ENCODE data around the gene OOSP4B.

DNA sequence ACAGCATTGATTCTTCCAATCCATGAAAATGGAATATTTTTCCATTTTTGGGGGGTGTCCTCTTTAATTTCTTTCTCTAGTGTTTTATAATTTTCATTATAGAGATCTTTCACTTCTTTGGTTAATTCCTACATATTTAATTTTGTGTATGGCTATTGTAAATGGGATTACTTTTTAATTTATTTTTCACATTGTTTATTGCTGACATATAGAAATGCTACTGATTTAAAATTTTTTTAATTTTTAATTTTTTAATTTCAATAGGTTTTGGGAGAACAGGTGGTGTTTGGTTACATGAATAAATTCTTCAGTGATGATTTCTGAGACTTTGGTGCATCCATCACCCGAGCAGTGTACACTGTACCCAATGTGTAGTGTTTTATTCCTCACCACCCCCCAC is 26.6 kb upstream of the OOSP4B start:
- no peak for TF ChIP-seq POLR2A (IDR thresholded peaks at IDR 0.05)
- TF ChIP-seq CTCF (IDR thresholded peaks at IDR 0.05): no peak

Measured in heart left ventricle (tissue), 13 donors.